ENCODE measurements around the gene TASP1.
"Not testable (repeated sequence)": the region's sequence is repeated elsewhere in the genome, so short reads cannot be mapped to it uniquely, and the experiment has no call there.

TASP1 gene

DNA sequence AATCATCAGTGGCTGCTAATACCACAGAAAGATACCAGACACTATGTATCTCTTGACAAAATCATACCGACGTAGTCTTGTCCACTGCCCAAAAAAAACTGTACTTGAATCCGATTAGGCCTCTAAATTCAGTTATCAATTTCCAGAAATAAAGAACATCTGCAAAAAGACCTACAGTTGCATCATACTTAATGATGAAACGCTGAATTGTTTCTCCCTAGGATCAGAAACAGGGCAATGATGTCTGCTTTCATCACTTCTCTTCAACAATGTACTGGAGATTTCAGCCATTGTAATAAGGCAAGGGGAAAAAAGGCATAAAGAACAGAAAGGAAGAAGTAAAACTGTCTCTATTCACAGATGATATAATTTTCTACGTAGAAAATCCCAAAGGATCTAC lies 152.0 kb downstream of the TASP1 start:
- DNase-seq: no peak

DNA sequence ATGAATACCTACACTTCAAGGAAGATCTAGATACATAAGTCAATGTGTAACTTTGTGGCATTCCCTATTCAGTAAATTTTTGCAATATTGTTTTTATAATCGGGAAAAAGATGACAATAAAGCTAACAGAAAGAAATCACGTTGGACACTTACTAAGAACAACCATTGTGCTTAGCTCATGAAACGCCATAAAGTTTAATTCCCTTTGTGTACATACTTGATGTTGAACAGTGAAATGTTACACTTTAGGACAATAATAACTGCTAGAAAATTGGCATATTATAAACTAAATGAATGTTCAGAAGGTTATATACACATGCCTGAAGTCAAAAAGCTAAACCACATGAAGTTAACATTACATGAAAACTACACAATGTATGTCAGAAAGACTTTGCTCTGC lies 153.2 kb downstream of the TASP1 start:
- no peak for DNase-seq

DNA sequence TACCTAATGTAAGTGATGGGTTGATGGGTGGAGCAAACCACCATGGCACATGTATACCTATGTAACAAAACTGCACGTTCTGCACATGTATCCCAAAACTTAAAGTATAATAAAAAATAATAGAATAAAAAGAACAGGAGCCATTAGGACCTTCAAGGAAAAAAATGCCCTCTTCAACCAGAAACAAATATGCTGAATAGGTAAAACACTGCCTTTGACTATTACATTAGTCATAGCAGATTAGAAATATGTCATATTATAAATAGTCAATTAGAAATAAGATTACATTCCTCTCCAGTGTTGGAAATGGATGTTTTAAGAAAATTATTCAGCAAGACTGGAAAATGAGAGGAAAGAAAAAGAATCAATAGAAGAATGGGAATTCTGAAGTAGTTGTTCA lies 153.7 kb downstream of the TASP1 start:
- DNase-seq: not testable (repeated sequence)

DNA sequence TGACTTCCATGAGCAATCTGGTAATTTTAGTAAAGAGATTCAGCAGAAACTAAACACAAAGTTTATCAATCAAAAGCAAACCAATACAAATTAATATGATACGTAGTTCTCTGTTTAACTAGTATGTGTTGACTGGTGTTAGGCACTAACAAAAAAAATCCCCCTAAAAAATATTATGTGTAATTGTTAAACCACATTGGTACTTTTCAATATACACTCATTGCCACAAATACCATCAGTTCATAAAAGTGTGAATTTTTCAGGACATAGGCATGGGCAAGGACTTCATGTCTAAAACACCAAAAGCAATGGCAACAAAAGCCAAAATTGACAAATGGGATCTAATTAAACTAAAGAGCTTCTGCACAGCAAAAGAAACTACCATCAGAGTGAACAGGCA lies 155.3 kb downstream of the TASP1 start:
- not testable (repeated sequence) for DNase-seq

DNA sequence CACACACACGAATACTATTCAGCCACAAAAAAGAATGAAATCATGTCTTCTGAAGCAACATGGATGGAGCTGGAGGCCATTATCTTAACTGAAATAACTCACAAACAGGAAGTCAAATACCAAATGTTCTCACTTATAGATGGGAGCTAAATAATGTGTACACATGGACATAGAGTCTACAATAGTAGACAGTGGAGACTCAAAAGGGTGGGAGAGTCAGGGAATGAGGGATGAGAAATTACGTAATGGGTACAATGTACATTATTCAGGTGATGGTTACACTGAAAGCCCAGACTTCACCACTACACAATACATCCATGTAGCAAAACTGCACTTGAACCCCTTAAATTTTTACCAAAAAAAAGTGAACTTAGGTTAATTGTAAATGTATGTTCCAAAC lies 160.4 kb downstream of the TASP1 start:
- DNase-seq: no peak

DNA sequence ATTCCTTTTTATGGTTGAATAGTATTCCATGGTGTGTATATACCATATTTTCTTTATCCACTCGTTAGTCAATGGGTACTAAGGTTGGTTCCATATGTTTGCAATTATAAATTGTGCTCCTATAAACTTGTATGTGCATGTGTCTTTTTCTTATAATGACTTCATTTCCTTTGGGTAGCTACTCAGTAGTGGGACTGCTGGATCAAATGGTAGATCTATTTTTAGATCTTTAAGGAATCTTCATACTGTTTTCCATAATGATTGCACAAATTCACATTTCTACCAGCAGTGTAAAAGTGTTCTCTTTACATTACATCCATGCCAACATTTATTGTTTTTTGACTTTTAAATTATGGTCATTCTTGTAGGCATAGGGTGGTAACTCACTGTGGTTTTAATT lies 164.3 kb downstream of the TASP1 start:
- no peak for DNase-seq

DNA sequence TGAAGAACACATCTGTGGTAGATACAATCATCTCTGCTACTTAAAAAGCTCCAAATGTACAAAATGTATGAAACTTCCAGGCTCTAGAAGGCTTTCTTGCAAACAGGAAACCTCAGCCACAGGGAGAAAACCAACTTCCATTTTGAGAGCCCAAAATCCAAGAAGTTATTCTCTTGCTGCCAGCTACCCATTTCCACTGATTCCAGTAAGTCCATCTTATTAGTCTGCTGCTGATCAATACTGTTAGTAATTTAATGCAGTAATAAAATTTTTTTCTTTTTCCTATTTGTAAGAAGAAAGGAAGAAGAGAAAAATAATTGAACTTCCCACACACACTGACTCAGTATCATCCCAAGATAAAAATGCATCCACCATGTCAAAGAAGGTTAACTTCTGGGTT lies 169.5 kb downstream of the TASP1 start:
- no peak for DNase-seq

DNA sequence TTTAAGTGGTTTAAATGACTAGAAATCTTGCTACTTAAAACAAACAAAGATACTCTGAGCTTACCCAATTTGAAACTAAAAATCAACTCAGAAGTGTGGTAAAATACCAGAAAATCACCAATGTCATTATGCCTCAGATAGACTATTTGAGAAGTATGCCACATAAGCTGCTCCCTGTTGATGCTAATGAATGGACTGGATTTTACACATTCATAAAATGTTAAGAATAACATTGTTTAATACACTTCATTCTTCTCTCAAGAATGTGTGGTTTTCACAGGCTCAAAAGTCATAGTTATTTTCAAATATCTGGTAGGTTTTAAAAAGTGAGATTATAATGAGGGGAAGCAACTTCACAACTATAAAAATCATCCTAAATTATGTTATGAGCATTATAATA lies 170.6 kb downstream of the TASP1 start:
- no peak for DNase-seq

DNA sequence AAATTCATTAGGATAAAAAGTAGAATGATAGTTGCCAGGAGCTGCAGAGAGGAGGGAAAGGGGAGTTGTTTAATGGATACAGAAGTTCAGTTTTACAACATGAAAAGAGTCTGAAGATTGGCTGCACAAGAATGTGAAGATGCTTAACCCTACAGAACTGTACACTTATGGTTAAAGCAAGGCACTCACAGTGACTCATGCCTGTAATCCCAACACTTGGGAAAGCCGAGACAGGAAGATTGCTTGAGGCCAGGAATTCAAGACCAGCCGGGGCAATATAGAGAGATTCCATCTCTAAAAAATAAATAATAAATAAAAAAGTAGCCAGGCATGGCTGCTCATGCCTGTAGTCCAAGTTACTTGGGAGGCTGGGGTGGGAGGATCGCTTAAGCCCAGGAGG lies 174.0 kb downstream of the TASP1 start:
- no peak for DNase-seq

DNA sequence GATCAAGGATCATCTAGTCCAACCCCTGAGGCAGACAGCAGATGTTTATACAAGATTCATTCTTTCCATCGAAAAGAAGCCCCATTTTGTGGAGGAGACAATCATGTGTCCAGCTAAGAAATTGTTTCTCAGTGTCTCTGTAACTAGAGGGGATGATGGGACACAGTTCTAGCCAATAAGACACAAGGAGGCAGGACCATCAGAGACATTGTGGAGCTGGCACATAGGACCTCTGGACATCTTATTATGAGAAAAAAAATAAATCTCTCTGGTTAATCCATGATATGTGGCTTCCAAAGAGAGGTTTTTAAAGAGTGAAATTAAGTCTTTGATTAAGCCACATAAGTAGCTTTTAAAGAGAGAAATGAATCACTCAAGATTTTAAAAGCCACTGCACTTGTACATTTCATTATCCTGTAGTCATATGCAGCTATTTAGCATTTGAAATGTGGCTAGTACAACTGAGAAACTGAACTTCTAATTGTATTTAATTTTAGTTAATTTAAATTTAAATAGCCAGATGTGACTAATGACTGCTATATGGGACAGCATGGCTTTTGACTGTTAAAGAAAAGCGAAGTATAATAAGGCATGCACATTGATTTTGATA lies 176.8 kb downstream of the TASP1 start:
- no peak for DNase-seq

DNA sequence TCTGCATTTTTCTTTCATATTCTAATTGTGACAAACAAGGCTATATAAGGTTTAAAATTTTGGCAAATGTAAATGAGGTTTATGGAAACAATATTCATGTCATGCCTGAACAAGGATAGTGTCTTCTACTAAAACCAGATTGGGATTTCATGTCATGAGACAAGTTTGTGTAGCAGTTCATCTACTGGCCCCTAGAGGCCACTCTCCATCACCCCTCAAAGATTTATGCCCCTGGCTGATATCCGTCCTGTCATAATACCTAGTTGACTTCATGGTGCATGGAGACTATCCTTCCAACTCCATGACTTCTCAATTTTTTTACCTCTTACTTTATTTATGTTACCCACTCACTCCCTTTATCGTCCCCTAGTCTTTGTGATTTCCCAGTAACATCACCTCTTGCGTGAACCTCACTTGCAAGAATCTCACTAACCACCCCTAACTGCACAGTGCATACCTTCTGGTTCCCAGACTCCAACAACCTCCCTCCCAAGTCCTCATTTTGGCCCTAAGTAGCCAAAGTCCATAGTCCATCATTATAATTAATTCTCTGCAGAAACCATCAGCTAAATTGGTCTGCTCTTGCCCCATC lies 179.8 kb downstream of the TASP1 start:
- no peak for DNase-seq

DNA sequence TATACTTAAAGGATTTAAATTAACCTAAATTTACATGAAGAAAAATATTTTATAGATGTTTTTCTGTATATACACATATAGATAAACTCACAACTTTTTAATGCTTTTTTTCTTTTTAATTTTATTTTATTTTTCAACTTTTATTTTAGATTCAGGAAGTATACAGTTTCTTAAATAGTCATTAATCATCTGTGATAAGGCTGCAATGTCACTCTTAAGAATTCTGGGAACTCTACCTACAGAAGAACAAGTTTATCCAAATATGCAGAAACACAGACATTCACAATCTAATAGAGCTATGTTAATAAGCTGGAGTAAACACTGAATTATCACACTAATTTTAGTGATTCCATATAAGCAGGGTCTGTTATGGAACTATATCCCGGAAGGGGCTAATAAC lies 181.2 kb downstream of the TASP1 start:
- DNase-seq: no peak

DNA sequence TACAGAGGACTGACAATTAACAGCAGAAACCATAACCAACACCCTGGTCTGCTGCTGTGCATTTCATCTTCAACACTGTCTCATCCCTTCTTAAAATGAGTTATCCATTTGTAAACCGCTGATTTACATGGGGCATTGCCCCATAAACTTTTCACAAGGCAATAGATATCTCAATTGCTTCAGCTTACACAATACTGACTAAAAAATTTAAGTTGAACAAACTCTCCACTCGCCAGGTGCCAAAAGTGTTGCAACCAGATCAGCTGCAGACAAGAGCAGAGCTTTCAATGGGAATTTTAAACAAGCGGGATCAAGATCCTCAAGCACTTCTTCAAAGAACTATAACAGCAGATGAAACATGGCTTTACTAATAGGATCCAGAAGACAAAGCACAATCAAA lies 183.0 kb downstream of the TASP1 start:
- no peak for DNase-seq

DNA sequence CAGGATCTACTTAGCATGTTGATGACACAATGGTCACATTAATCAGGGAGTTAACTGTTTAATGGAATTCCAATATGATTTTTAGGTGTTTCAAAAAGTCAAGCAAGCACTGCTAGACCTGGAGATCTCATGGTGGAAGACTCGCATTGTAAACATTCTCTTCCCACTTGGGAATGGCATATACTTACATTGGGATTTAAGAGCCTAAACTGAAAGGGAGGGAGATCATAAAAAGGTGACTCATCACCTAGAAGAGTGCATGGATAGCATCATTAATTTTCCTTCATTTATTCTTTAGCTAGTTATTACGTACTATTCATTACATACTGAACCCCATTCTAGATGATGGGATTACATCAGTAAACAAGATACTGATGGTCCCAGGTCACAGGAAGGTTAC lies 185.4 kb downstream of the TASP1 start:
- no peak for DNase-seq

DNA sequence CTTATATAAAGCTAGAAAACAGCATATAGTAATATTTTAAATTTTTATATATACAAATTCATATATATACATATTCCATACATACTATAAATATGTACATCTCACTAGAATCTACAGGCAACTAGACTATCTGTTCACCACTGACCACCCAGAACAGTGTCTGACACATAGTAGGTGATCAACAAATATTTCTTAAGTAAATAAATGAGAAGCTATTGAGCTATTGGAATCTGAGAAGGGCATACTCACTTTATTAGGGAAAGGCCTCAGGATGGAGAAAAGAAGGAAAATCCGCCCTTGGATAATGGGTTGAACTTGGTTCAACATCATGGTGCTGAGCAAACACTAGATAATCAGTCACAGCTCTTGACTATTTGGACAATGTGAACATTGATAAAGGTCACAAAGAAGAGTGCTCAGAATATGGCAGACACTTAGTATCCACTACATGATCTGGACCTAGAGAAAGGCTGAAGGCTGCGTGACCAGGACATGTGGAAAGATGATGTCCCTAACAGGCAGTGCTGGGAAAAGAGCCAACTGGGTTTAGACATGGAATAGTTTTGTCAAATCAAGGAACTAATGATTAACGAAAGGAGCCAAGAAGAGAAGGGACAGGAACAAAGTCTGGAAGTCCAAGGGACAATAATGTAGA lies 186.1 kb downstream of the TASP1 start:
- no peak for DNase-seq

DNA sequence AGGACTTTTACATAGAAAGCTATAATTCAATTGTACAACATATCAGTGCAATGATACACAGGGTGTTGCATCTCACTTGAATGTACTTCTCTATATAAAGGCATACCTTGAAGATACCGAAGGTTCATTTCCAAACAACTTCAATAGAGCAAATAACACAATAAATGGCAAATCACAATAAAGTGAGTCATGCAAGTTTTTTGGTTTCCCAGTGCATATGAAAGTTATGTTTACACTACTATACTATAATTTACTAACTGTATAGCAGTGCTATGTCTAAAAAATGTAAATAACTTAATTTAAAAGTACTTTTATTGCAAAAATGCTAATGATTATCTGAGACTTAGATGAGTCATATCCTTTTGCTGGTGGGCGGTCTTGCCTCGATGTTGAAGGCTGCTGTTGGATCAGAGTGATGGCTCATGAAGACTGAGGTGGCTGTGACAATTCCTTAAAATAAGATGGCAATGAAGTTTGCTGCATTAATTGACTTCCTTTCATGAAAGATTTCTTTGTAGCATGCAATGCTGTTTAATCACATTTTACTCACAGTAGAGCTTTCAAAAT lies 188.8 kb downstream of the TASP1 start:
- DNase-seq: no peak

DNA sequence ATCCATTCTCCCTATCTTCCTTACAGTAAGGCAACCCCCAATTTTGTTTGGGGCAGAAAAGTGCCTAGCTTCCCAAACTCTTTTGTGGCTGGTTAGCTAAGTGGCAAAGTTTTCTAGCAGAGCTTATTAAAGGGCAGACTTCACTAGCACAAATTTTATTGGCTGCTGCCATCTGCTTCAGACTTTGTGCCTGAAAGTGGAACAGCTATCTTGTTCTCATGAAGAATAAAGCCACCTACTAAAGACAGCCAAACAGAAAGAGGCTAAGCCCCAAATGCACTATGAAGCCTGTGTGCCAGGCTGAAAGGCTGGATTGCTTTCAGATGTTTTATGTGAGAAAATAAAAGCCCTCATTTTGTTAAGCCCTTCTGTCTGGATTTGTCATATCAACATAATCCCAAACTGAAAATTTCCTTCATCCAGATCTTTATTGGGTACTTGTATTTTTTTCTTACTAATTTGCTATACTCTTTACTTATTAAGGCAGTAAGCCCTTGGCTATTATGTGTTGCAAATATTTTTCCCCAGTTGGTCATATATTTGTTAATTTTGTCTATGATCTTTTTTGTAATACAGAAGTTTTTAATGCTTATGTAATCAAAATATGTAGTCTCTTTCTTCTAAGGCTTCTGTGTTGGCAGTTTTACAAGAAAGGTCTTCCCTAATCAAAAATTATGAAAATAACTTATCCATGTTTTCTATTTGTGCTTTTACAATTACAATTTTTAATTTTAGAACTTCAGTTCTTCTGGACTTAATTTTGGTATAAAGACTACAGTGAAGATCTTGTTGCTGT lies 191.1 kb downstream of the TASP1 start:
- no peak for DNase-seq

DNA sequence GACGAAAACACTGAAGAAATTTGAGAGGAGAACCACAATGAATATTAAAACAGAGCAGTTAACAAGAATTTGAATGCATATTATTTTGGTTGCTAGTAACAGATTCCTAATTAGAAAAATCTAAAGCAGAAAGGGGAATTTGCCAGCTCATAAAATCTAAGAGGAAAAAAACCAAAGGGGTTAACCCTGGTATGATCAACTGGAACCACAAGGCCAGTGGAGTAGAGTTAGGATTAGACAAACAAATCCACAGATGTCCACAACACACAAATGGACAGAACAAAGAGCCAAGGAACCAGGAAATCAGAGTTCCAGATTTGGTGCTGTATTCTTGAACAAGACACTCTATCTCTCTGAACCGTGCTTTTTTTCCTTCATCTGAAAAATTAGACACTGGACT lies 195.0 kb downstream of the TASP1 start:
- no peak for DNase-seq

DNA sequence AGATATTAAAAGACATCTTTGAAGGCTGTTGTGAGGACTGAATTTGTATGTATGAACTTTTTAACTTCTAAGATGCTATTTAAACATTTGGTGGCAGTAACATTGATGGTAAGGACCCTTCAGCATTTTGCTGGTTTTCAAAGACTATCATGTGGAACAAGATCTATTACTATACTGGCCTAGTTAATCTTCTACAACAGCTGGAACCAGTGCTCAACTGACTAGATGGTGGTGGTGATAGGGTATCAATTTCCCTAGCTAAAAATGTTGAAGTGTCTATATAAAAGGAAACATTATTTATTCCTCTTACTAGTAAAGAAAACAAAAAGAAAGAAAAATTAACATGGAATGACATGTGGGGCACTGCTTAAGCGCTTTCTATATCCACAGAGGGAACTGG lies 195.7 kb downstream of the TASP1 start:
- DNase-seq: no peak

DNA sequence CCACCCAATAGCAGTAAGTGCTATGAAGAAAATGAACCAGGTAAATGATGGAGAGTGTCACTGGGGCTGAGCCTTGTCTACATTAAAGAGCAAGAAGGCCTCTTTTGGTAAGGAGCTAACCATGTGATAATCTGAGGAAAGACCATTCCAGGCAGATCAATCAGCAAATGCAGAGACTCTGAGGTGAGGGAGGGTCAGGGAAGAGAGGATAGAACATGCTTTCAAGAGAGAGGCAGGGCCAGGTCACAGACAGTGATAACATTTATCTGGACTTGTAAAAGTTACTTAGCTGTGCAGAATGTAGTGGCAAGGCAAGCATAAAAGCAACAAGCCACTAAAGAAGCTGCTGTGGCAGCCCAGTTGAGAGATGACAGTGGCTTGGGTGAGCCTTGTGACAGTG lies 197.3 kb downstream of the TASP1 start:
- DNase-seq: no peak

DNA sequence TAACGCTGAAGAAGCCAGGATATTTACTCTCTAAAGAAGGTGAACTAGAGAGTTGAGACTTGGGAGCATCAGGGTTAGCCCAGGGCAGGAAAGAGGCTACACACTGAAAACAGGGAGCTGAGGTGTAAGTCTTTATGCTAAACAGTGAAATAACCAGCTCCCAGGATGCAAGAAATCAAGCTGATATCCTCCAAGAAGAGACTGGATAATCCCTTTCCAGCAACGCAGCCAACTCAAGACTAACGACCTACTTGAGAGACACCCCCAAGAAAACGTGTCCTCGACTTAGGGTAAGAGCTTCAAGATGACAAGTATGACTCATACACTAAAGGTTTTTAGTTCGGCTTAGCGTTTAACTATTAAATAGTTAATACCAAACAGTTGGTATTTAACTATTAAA lies 202.2 kb downstream of the TASP1 start:
- no peak for DNase-seq

DNA sequence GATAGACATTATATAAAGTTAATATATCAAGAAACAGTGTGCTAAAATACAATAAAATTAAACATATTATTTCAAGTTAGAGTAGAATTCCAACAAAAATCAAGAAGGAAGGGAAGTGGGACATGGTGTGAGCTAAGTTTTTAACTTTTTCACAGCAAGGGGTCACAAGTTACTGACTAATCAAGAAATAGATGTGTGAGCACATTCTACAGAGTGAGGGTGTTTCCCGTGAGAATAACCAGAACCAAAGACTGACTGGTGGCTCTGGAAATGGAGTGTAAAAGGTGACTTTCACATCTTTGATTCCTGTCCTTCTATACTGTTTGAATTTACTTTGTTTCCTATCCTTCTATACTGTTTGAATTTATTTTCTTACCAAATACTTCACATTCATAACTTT lies 206.6 kb downstream of the TASP1 start:
- no peak for DNase-seq

DNA sequence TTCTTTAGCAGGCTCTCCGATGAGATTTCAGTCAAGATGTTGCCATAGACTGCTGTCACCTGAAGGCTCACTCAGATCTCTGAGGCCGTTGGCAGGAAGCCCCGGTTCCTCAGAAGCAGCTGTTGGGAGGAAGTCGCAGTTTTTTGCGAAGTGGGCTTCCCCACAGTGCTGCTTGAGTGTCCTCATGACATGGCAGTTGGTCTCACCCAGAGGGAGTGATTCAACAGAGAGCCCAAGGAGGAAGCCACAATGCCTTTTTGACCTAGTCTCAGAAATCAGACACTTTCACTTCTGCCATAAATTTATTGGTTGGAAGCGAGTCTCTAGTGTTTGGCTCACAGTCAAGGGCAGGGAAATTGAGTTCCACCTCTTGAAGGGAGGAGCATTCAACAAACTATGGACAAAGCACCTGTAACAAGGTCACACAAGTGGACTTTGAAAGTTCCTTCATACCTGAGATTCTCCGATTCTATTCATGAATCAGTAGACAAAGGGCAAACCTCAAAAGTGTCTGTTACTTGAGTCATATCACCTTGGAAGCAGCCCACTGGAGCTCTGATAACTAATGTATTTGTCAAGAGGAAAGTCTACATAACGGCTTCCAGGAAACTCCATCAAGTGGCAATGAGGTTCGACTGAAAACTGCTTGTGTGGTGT lies 208.3 kb downstream of the TASP1 start:
- DNase-seq: no peak
